GM19438 (cell line): ENCODE measurements around the gene CFTR.
"Not testable (repeated sequence)": the region's sequence is repeated elsewhere in the genome, so short reads cannot be mapped to it uniquely, and the experiment has no call there.

Experiments used
- ATAC-seq: cut with Tn5 transposase; IDR thresholded peaks from one replicate; pipeline ENCODE4 v1.9.1; 2021; ENCODE audit warnings: low read depth; ENCODE audit not compliant: unreplicated experiment

The CFTR gene

DNA sequence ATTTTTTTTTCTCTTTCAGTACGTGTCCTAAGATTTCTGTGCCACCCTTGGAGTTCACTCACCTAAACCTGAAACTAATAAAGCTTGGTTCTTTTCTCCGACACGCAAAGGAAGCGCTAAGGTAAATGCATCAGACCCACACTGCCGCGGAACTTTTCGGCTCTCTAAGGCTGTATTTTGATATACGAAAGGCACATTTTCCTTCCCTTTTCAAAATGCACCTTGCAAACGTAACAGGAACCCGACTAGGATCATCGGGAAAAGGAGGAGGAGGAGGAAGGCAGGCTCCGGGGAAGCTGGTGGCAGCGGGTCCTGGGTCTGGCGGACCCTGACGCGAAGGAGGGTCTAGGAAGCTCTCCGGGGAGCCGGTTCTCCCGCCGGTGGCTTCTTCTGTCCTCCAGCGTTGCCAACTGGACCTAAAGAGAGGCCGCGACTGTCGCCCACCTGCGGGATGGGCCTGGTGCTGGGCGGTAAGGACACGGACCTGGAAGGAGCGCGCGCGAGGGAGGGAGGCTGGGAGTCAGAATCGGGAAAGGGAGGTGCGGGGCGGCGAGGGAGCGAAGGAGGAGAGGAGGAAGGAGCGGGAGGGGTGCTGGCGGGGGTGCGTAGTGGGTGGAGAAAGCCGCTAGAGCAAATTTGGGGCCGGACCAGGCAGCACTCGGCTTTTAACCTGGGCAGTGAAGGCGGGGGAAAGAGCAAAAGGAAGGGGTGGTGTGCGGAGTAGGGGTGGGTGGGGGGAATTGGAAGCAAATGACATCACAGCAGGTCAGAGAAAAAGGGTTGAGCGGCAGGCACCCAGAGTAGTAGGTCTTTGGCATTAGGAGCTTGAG is at the start of gene CFTR:
TSS of gene CFTR (plus strand) at position 801 of the 830 bp plus-strand sequence. CDS start 70 bp downstream, outside the sequence.
- no peak for ATAC-seq

DNA sequence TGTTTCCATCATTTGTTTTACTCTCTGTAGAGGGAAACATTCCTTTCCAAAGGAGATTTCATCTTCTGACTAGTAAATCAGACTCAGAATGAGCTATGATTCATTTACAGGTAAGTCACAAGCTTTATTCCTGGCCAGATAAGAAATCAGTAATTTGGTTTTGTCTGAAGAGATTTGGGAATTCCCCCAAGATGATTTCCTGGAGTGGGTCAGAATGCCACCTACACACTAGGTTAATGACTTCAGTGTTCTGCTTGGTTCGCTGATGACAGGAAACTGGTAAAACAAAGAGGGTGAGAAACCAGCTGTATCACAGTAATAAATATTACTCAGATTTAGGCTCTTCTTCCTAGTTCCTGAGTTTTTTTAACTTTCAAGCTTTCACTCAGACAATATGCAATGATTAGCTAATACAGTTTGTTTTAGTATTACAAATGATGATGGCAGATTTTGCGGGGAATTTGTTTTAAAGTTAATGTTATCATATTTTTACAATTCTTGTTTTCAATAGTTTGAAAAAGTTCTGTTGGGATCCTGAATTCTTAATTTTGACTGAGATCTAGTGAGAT is 44.3 kb upstream of the CFTR start:
- ATAC-seq = peak; percentile 90

DNA sequence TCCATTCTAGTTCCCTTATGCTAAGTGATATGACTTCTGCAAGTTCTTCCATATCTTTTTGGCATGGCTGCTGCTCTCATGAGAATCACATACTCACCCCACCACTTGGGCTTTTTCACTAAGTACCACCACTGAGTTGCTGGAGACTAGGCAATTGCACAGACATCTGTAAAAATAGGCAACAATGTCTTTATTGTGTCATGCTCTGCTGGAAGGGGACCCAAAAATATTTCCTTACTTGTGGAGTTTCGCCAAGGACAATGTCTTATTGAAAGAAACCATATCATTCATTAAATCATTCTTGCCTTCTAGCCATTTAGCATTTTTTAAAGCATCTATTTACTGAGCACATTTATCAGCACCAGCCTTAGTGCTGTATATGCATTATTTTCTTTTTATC is 35.2 kb upstream of the CFTR start:
- no peak for ATAC-seq

DNA sequence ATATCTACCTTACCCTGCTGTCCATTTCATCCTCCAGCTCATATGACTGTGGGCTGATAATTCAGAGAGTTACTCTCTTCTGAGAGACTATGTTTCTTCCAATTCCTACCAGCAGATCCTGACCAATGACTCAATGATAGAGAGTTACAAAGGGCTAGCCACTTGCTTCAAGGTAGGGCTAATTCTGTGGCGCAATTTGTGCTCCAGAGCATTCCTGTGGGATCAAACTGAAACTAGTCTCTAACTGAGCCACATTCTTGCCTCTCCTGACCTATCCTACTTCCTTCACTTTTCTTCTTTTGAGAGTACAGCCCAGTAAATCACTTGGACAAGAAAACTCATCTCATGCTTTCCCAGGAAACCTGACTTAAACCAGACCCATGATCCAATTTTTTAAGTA is 34.6 kb upstream of the CFTR start:
- ATAC-seq = no peak

DNA sequence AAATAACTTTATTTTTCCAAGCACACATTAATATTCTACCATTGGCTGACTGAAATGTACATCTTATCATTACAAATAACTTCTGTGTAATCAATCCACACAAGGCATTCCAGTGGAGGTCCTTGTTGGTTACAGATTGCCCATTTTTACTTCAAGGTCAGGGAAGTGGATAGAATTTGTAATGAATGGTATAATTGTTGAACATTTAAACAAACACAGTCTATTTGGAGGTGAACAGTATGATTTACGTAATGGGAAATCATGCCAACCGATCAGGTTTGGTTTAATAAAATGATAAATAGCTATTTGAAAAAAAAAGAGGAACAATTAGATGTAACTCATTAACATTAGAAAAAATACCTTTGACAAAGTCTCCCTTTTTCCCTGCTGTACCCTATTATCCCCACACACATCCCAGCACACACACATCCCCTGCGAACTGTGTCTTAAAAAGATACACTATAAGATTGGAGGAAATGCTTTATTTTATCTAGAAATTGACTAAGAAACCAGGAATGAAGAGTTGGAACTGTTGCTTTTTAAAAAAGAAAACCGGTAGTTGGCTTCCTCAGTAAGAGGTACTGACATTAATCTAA is 33.5 kb upstream of the CFTR start:
- ATAC-seq = no peak

DNA sequence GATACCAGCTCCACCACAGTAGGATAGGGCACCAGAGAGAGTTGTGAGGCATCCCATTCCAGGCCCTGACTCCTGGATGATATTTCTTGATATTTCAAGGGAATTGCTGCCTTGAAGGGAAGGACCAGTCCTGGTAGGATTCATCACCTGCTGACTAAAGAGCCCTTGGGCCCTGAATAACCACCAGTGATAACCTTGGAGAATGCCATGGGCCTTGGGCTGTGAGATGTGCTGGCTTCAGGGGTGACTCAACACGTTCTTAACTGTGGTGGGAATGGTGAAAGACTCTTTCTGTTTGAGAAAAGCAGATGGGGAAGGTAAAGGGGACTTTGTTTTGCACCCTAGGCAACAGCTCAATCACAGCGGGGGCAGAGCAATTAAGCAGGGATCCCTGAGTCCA is 31.2 kb upstream of the CFTR start:
- ATAC-seq = no peak

DNA sequence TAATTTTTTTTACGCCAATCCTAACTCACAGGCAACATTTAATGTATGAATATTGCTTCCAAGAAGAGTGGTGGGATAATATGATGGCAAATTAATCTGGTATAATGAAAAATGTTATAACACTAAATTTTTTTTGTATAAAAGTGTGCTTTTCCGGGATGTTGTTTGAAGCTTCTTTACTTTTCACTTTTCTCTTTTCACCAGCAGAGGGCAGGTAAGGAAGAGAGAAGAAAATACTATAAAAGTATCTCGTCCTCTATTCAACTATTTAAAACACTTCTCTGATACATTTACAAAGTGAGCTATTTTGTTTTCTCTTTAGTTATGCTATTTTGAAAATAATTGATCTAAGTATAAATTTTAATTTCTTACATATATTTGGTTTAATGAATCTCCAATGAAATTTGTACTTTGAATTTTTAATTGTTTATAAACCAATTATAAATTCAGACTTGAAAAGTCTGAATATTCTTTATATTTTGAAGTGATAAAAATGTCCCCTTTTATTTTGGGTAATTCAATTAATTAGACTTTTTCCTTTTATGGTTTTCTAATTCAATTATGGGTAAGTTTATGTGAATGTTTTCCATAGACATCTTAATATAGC is 20.7 kb upstream of the CFTR start:
- no peak for ATAC-seq

DNA sequence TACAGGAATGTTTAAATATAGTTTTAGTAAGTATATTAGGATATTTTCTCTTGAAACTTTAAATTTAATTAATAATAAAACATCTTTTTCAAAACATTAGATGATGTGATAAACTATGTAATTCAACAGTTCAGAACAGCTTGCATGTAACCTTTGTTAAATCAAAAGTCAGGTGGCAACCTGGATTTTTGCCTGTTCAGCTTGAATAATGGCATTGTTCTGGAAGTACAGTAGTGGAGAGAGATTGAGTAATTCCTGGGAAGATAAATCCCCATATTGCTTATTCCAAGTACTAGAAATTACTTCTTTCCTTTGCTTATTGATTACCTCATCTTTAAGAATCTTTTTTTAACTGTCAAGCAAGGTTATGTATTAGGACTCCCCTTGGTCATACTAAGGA is 20.1 kb upstream of the CFTR start:
- ATAC-seq = no peak

DNA sequence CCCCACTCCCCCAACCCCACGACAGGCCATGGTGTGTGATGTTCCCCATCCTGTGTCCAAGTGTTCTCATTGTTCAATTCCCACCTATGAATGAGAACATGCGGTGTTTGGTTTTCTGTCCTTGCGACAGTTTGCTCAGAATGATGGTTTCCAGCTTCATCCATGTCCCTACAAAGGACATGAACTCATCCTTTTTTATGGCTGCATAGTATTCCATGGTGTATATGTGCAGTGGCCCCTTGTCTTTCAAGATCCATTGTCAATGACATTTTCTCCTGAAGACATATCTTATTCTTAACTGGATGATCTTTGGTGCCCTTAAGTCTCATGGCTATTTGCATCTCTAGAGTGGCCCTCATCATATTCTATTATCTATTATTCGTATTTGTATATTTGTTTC is 19.0 kb upstream of the CFTR start:
- not testable (repeated sequence) for ATAC-seq

DNA sequence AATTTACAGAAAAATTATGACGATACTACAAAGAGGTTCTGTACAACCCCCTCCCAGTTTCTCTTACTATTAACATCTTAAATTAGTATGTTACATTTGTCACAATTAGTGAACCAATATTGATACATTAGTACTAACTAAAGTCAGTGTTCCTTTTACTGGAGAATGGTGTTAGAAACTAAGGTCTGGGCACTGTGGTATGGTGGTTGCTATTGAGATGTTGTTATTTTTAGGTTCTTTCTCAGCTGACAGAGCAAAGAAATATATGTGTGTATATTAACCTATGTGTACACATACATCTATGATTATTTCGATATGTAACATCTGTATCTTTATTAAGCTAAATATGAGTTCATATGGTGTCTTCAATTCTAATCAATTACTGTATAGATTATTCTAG is 11.7 kb upstream of the CFTR start:
- ATAC-seq = no peak

DNA sequence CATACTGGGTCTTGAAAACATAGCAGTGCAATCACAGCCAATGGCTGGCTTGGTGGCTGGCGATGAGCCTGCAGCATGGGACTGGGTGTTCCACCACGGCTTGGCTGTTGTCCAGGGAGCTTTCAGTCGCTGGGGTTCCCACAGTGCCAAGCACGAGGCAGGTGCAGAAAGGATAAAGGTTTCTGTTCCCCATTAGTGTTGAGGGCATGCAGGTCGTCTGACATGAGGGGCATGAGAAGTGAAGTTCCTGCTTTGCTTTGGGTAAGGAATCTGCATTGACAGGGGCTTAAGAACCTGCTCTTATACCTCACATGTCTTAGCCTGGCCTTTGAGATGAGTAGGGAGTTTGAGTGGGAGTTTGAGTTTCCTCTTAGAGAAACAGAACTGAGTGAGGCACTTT is 9.0 kb upstream of the CFTR start:
- ATAC-seq = no peak

DNA sequence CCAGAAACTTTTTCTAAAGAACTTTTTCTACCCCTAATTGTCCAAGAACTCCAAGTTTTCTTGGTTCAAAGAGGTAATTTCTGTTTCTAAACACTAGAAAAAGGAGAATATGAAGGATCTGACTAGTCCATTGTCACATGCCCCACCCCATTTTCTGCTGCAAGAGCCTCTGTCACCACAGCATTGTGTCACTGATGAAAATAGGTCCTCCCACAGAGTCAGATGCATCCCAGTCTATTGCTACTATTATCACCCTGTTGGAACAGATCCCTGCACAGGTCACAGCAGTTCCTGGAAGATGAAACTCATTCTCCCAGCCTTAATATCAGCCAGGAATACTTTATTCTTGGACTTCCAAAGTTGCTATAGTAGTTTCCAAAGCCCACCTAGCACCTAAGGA is 7.5 kb upstream of the CFTR start:
- no peak for ATAC-seq

DNA sequence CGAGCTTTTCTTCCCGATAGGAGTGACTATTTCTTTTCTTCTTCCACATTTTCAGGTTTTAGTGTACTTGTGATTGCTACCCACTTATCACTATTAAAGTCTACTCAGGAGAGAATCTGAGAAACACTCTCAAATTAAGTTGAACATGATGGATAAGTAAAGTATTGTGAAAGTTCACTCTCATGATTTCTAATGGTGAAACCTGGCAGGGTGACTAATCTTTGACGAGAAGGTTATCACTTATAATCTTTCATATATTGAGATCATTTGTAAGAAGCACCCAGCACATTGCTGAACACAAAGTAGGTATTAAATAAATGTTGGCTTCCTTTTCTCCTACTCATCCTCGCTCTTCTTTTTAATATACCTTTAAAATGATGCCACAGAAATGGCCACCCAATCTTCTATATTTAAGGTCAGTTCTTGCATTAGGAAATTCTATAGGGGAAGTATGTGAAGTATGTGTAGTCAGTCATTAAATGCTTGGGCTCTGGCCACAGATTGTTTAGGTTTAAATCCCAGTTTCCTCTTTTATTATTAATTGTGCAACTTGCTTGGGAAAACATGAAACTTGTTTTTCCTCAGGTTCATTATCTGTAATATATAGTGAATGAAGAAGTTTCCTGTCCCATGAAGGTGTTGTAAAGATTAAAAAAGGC is 3.1 kb upstream of the CFTR start:
- ATAC-seq = no peak

DNA sequence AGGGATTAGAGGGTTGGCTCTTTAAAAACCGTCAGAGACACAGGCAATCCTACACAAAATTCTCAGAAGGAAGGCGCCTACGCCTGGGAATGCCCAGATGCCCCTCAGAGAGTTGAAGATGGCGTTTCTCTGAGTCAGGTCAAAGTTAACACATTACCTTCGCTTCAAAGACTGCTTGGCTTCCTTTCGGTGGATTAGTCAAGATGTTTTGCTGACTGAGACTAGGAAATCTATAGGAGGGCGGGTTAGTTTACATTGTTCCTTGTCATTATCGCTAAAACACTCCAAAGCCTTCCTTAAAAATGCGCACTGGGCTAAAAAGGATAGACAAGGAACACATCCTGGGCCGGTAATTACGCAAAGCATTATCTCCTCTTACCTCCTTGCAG is 995 bp upstream of the CFTR start:
- no peak for ATAC-seq

DNA sequence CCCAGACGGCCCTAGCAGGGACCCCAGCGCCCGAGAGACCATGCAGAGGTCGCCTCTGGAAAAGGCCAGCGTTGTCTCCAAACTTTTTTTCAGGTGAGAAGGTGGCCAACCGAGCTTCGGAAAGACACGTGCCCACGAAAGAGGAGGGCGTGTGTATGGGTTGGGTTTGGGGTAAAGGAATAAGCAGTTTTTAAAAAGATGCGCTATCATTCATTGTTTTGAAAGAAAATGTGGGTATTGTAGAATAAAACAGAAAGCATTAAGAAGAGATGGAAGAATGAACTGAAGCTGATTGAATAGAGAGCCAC is 184 bp downstream of the CFTR start:
- ATAC-seq = no peak

DNA sequence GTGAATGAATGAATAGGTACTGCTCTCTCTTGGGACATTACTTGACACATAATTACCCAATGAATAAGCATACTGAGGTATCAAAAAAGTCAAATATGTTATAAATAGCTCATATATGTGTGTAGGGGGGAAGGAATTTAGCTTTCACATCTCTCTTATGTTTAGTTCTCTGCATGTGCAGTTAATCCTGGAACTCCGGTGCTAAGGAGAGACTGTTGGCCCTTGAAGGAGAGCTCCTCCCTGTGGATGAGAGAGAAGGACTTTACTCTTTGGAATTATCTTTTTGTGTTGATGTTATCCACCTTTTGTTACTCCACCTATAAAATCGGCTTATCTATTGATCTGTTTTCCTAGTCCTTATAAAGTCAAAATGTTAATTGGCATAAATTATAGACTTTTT is 1.2 kb downstream of the CFTR start:
- no peak for ATAC-seq

DNA sequence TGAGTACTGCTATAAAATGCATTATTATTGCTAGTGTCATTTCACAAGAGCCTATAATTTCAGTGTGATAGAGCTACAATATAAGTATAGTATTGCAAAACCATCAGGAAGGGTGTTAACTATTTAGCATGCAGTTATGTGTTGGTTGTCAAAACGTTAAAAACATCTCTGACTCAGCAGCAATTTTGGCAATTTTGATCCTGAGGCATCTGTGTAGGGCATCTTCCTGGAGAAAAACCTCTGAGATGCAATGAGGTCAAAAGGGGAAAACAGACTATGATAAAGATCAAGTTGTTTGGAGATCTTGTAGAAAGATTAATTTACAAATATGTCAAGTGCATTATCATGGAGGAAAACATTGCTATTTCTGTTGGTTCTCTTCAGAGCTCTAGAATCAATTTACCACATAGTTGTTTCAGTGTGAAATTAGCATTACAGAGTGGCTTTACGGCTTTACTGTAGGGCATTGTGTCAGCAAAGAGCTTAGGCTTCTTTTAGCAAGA is 5.3 kb downstream of the CFTR start:
- ATAC-seq = no peak

DNA sequence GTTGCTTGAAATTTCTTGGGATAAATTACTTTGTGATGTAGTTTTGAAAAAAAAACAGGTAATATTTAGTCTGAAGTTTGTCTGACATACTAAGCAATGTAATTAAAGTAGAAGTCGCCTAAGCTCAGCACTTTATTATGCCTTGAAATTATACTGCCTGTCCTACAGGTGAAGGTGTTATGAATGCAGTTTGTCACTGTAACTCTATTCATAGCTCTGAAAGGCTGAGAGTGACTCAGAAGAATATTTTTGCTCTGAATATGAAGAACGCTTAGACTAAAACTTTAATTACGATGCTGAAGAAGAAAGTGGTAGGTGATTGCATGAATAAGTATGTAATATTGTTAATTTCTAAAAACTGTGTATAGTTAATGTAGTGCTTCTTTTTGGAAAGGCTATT is 9.2 kb downstream of the CFTR start:
- no peak for ATAC-seq

DNA sequence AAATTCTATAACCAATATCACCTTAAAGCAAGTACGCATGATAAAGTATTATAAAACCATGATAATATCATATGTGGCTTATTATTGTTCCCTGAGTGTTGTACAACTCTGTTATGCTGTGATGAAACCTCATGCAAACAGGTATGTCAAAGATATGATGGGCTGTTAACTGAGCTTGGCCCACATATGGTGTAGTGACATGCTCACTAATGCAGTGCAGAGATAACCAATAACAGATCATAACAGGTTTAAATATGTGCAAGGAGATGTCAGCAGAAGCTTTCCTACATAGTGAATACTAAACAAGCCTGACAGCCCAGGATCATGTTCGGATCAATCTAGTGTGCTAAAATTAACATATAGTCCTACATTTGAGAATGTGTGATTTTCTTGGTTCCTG is 9.6 kb downstream of the CFTR start:
- no peak for ATAC-seq

DNA sequence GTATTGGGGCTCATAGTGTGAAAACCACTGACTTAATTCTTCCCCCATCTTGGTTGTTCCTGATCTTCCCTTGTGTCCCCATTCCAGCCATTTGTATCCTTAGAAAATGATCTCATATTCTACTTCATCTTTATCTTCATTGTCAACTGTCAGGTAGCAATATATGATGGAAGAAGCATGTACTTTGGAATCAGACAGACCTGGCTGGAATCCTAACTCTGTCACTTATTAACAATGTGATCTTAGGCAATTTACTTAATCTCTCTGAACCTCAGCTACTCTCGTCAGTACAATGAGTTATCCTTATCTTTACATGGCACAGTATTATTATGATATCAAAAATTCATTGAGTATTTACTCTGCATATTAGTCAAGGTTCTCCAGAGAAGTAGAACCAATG is 10.1 kb downstream of the CFTR start:
- ATAC-seq = no peak

DNA sequence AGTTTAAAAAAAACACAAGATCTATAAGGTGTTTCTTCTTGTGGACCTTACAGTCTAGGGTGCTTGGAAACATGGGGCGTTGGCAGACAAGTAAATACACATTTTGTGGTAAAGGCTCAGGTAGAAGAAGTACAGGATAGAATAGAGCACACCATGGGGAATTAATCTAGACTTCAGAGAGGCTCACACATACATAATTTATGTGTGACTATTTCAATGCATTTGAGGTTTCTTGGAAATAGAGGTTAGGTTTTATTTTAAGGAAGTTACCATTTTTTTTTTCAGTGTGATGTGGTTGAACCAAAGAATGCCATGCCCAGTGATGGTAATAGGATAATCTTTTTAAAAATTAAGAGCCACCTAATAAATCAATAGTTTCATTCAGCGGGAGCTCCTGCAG is 12.8 kb downstream of the CFTR start:
- ATAC-seq = no peak
